Smooth muscle cell of the umbilical artery (primary cell): ENCODE measurements around the gene RGS9. TPM values are rescaled to one million over a fixed set of nuclear protein-coding genes. Genes with fewer than 3 reads are reported as not detected.

Source experiments
- total RNA-seq: library from RNA; depleted of rRNA; stranded (reverse); fragments of >200 nt; gene quantifications from 2 replicates; pipeline ENCODE4 v1.2.3, GENCODE V29; 2014

The RGS9 gene
- total RNA-seq = 0.37 and 0.89 TPM in 2 replicates

DNA sequence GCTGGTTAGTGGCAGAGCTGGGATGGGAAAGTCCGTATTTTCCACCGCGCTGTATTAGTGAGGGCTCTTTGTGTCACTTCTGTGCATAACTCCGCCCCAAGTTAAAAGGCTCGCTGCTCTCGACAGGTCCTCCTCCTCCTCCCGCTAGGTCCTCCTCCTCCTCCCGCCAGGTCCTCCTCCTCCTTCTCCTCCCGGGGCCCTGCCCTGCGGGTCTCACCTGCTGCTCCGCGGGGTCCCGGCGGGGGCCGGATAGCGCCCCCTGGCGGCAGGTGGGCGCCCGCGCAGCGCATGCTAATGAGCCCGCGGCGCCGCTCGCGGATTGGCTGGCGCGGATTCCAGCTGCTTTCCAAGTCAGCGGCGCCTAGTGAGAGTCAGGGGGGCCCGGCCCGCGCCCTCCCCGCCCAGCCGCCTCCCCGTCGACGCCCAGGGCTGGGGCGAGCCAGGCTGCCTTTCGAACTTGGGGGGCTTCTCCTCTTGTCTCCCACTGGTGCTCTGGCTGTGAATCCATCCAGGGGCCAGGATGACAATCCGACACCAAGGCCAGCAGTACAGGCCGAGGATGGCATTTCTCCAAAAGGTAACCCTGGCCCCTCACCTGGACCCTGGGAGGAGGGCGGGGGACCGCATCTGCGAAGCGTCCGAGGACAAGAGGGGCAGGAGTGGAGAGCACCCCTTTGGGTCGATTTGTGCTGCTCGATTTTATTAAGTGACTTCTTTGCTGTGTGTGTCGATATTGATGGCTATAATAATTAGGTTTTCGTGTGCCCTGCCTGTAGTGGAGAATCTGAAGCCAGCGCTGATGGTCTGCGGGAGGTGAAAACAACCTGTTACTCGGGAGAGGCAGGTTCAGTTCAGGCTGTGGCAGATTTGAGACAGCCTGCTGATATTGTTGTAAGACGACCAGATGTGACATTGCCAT lies at the start of gene RGS9:
RGS9 (plus strand) TSS at position 350 of the 919 bp plus-strand sequence; CDS start at position 521, 171 bp downstream.

Other genes starting within 250 kb of the RGS9 start
- gene LRRC37A3, start 217.9 kb upstream of the RGS9 start, total RNA-seq = 3.6 and 5.7 TPM in 2 replicates
- 54.0 and 64.6 TPM in 2 replicates for gene GNA13, start 80.6 kb upstream of the RGS9 start, total RNA-seq